ENCODE data around the gene MALT1. TPM values are rescaled to one million over a fixed set of nuclear protein-coding genes. Genes with fewer than 3 reads are reported as not detected.

Gene MALT1
- total and polyA plus RNA-seq, 9 of the 15 experiments (the other 6 are each of a cell fraction or from before 2014, with no cell fraction given), result 0.14 to 1.6 (median 0.32) TPM

GRCh38 chr18:58631301-58631700 lies 40.0 kb upstream of the MALT1 start:
- no peak overlapping the region for H3K27ac ChIP-seq (ENCODE audit: extremely low read depth, low read depth, low read length)
- H3K36me3 ChIP-seq (ENCODE audit: control insufficient read depth, insufficient read depth, low read length), result no peaks in the 10 kb centered on the region
- in situ Hi-C loops (cut with MboI), result no loop called here
- no peaks in the 10 kb centered on the region for H3K9me3 ChIP-seq (replicated peaks; ENCODE audit: control insufficient read depth, insufficient read depth, low read depth, low read length)
- no peak for FAIRE-seq
- H4K20me1 ChIP-seq (replicated peaks; ENCODE audit: control insufficient read depth, insufficient read depth, low read length), result no peaks in the 10 kb centered on the region
- BruUV-seq (replicated peaks), result no TSS peak
- DNase-seq (ENCODE audit: extremely low read depth in 1 of 4, low spot score in 3 of 4), result no peak
- no peak overlapping the region for H3K4me2 ChIP-seq (ENCODE audit: insufficient read depth, low read length)
- POLR2A ChIA-PET, result interaction anchor here (0.9 kb wide), 1 partner anchor 17 kb away, joined by 3 read pairs; no protein-coding TSS in a partner anchor
- ATAC-seq, result no peak
- TF ChIP-seq ZEB2 (IDR thresholded peaks at IDR 0.05), result no peak
- no peak for TF ChIP-seq KDM4B (IDR thresholded peaks at IDR 0.05; ENCODE audit: borderline replicate concordance in 2 of 2, low read depth in 1 of 2)
- TF ChIP-seq ZNF165 (CRISPR knock-in tag; IDR thresholded peaks at IDR 0.05; ENCODE audit: borderline replicate concordance), result no peak
- TF ChIP-seq HMGN3 (IDR thresholded peaks at IDR 0.05; ENCODE audit: borderline replicate concordance, extremely low read depth, insufficient read length, low read depth, low read length), result no peak
- no peak for TF ChIP-seq POLR2B (IDR thresholded peaks at IDR 0.05; ENCODE audit: low read depth, partially characterized antibody)
- 2% methylated on average over 5 of the region's 5 CpGs for WGBS (ENCODE audit: insufficient coverage, low coverage, missing lambda C conversion rate)
- H3K9me1 ChIP-seq (ENCODE audit: control insufficient read depth, insufficient read depth, low read length), result no peaks in the 10 kb centered on the region
- H3K27me3 ChIP-seq (ENCODE audit: control insufficient read depth in 2 of 2, insufficient read depth in 2 of 2, low read length in 2 of 2), result no peaks in the 10 kb centered on the region; a peak in 1 of 5 replicates
- H3K9ac ChIP-seq (ENCODE audit: insufficient read depth in 1 of 2, low read depth in 2 of 2, low read length in 2 of 2), result no peak overlapping the region
- intact Hi-C loops (cut with micrococcal nuclease), result no loop called here
- H3K4me3 ChIP-seq, result no peak overlapping the region
- no peak overlapping the region for H2AFZ ChIP-seq (ENCODE audit: low read depth, low read length)
- no peaks in the 10 kb centered on the region for H3K79me2 ChIP-seq (ENCODE audit: control insufficient read depth, insufficient read depth, low read length)
- peaks cover 0 to 2% of the 10 kb centered on the region in 2 experiments; a peak in 1 of 5 replicates for H3K4me1 ChIP-seq (replicated peaks in 1 of 2; ENCODE audit: control insufficient read depth in 2 of 2, insufficient read depth in 2 of 2, low read length in 2 of 2)
- CTCF ChIA-PET (ENCODE audit: low intra/inter-chr PET ratio), result no interaction called here

GRCh38 chr18:58632552-58632951 lies 38.7 kb upstream of the MALT1 start:
- Histone ChIP-seq H3K4me1 (replicated peaks in 1 of 2; ENCODE audit: control insufficient read depth in 2 of 2, insufficient read depth in 2 of 2, low read length in 2 of 2) (peaks cover 0 to 2% of the 10 kb centered on the region in 2 experiments; a peak in 1 of 5 replicates), H3K4me2 (ENCODE audit: insufficient read depth, low read length) (no peak overlapping the region), H3K27ac (ENCODE audit: extremely low read depth, low read depth, low read length) (no peak overlapping the region), H3K4me3 (no peak overlapping the region), H3K9ac (ENCODE audit: insufficient read depth in 1 of 2, low read depth in 2 of 2, low read length in 2 of 2) (no peak overlapping the region), H3K36me3 (ENCODE audit: control insufficient read depth, insufficient read depth, low read length) (no peaks in the 10 kb centered on the region), H4K20me1 (replicated peaks; ENCODE audit: control insufficient read depth, insufficient read depth, low read length) (no peaks in the 10 kb centered on the region), H3K9me1 (ENCODE audit: control insufficient read depth, insufficient read depth, low read length) (no peaks in the 10 kb centered on the region), H3K79me2 (ENCODE audit: control insufficient read depth, insufficient read depth, low read length) (no peaks in the 10 kb centered on the region), H2AFZ (ENCODE audit: low read depth, low read length) (no peak overlapping the region), H3K27me3 (ENCODE audit: control insufficient read depth in 2 of 2, insufficient read depth in 2 of 2, low read length in 2 of 2) (no peaks in the 10 kb centered on the region; a peak in 1 of 5 replicates), H3K9me3 (replicated peaks; ENCODE audit: control insufficient read depth, insufficient read depth, low read depth, low read length) (no peaks in the 10 kb centered on the region)
- no TSS peak for BruUV-seq (replicated peaks)
- CTCF ChIA-PET (ENCODE audit: low intra/inter-chr PET ratio), result no interaction called here
- FAIRE-seq (no peak), ATAC-seq (no peak), DNase-seq (ENCODE audit: extremely low read depth in 1 of 4, low spot score in 3 of 4) (no peak)
- POLR2A ChIA-PET, result no interaction called here
- WGBS (ENCODE audit: insufficient coverage, low coverage, missing lambda C conversion rate), result 0% methylated on average over 5 of the region's 5 CpGs
- no peak for TF ChIP-seq KAT2B (IDR thresholded peaks at IDR 0.05; ENCODE audit: low read depth, low read length)
- no peak for TF ChIP-seq FOXJ3 (CRISPR knock-in tag; IDR thresholded peaks at IDR 0.05)
- TF ChIP-seq EWSR1 (IDR thresholded peaks at IDR 0.05; ENCODE audit: borderline replicate concordance, low read depth, partially characterized antibody), result no peak
- no peak for TF ChIP-seq ZFP91 (CRISPR knock-in tag; IDR thresholded peaks at IDR 0.05)
- in situ Hi-C loops (cut with MboI) (no loop called here), intact Hi-C loops (cut with micrococcal nuclease) (no loop called here)

Measured in K562 (cell line).